Rectal smooth muscle tissue (tissue), 1 donor: ENCODE measurements around the gene ANTXRL.
"Not testable (repeated sequence)": the region's sequence is repeated elsewhere in the genome, so short reads cannot be mapped to it uniquely, and the experiment has no call there.

Source experiments
- H3K27ac ChIP-seq: one replicate; pipeline ENCODE4 v1.7.0; 2013; ENCODE audit warnings: low read depth, low read length, inconsistent platforms
- H3K27me3 ChIP-seq: one replicate; pipeline ENCODE4 v1.7.0; 2013; ENCODE audit warnings: low read length; ENCODE audit not compliant: control insufficient read depth, insufficient read depth
- H3K36me3 ChIP-seq: one replicate; pipeline ENCODE4 v1.7.0; 2013; ENCODE audit warnings: low read length; ENCODE audit not compliant: control insufficient read depth, insufficient read depth
- H3K4me1 ChIP-seq: one replicate; pipeline ENCODE4 v1.7.0; 2013; ENCODE audit warnings: low read length; ENCODE audit not compliant: control insufficient read depth, insufficient read depth
- H3K4me3 ChIP-seq: one replicate; pipeline ENCODE4 v1.7.0; 2013; ENCODE audit warnings: low read length
- H3K9ac ChIP-seq: one replicate; pipeline ENCODE4 v1.7.0; 2013; ENCODE audit warnings: low read length

The ANTXRL gene

DNA sequence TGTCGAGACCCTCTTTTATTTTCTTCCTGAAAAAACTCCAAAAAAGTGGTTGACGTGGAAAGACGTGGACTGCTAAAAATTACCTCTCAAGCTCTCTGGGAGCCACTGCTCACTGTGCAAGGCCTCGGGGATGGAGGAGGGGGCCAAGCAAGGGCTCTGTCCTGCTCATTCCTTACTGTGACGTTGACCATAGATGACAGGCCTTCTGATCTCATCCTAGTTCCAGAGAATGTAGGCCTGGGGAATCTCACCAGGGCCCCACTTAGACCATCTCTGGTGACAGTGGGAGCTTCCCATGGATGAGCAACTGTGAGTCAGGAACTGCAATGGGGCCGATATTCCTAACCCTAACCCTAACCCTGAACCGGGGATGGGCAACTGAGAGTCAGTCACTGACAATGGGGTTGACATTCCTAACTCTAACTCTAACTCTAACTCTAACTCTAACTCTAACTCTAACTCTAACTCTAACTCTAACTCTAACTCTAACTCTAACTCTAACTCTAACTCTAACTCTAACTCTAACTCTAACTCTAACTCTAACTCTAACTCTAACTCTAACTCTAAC, 15.8 kb upstream of the ANTXRL start:
- not testable (repeated sequence) for H3K4me3 ChIP-seq, H3K4me1 ChIP-seq, H3K36me3 ChIP-seq, H3K27ac ChIP-seq, H3K9ac ChIP-seq, H3K27me3 ChIP-seq

DNA sequence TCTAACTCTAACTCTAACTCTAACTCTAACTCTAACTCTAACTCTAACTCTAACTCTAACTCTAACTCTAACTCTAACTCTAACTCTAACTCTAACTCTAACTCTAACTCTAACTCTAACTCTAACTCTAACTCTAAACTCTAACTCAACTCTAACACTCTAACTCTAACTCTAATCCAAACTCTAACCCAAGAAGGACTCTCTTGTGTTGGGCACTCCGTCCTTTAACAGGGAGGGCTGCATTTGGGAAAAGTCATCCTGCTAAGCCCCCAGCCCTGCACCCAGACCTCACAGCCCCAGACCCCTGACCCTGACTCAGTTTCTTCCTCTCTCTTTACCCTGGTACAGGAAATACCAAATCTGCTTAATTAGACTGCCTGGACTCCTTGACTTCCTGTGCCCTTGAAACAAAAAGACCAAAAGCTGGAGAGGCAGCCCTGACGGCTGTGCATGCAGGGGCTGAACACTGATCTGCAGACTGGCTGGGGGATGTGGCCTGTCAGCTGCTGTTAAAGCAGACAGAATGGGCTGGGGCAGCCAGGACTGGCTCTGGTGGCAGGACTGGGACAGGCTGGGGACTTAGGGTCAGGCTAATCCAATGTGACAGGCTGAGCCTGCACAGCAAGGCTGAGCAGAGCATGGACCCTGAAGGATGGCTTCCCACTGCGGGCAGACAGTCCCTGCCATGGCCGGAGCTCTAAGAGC, 14.8 kb upstream of the ANTXRL start:
- not testable (repeated sequence) for H3K27ac ChIP-seq, H3K27me3 ChIP-seq

DNA sequence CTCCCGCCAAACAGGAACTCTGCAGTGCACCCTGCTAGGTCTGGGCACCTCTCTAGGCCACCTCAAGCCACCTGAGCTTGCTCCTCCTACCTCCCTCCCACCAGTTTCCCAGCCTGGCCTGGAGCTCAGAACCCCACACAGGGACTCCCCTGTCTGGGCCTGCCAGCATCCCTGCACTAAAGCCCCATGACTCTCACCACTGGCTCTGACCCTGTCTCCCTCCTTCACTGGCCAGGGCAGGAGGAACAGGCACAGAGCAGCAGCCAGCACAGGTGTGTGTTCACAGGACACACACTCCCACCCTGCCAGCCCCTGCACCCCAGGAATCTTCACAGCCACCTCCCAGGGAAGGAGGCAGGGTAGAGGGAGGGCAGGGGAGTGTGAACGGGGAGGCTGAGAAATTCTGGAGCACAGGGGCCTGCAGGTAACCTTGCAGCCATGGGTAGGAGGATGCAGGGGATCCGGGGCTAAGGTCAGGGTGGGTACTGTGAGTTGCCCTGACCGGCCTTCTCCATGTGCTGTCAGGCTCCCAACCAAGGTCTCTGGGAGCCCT, 13.9 kb upstream of the ANTXRL start:
- Histone ChIP-seq H3K4me3 (no peak overlapping the region), H3K27ac (no peak overlapping the region), H3K36me3 (no peaks in the 10 kb centered on the region), H3K9ac (no peak overlapping the region), H3K27me3 (no peaks in the 10 kb centered on the region), H3K4me1 (no peaks in the 10 kb centered on the region)

More for the DNA sequence above, 14.8 kb upstream of the ANTXRL start:
- H3K4me1 ChIP-seq, H3K4me3 ChIP-seq, H3K36me3 ChIP-seq, H3K9ac ChIP-seq: not testable (repeated sequence)

DNA sequence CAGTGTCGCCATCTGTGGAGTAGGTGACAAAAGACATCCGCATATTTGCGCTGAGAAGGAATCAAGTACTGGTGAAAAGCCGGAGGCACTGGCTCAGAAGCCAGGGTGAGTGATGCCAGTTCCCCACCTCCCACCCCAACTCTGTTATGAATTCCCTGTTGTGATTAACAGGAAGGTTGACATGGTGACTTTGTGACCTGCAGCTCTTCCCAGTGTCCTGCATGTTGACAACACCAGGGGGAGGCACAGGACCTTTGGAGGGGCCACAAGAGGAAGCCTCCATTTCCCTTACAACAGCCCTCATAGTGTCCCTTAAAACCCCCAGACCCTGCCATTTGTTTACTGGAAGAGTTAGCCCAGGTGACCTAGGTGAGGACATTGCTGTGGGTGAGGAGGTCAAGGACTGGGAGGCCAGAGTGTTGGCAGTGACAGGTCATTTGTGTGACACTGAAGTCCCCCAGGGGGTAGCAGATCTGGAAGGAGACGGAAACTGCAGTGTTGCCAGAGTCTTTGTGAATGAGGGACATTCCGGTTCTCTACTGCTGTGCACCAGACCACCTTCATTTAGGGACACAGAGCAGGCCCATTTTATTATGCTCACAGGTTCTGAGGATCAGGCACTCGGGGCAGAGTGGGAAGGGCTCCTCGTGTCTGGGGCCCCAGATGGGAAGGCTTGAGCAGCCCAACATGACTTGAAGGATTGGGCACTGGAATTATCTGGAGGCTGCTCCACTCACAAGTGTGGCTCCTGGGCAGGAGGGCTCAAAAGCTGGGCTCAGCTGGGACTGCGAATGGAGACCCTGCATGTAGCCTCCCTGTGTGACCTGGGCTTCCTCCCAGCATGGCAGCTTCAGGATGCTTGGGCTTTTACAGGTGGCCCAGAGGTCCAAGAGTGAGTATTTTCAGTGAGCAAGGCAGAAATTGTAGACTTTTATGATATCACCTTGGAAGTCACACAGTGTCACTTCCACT, 13.0 kb upstream of the ANTXRL start:
- no peak overlapping the region for H3K27ac ChIP-seq
- H3K4me3 ChIP-seq, result no peak overlapping the region
- no peaks in the 10 kb centered on the region for H3K27me3 ChIP-seq

DNA sequence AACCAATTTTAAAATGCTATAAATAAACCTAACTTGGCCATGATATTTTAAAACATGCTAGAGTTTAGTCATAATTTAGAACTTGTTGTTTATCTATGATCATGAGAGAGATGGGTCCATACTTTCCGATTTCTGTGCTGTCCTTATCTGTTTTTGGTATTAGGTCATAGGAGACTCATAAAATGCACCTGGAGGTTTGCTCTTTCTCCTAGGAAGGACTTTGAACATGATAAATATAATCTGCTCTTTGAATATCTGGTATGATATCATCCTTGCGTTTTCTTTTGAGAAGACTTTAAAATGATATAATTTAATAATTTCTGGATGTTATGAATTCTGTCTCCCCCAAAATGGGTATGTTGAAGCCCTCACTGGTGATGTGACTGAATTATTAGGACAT, 9.0 kb upstream of the ANTXRL start:
- no peak overlapping the region for H3K9ac ChIP-seq
- H3K4me1 ChIP-seq, result no peaks in the 10 kb centered on the region
- no peak overlapping the region for H3K4me3 ChIP-seq
- H3K27me3 ChIP-seq, result no peaks in the 10 kb centered on the region
- H3K36me3 ChIP-seq, result no peaks in the 10 kb centered on the region
- H3K27ac ChIP-seq, result no peak overlapping the region

More for the DNA sequence above, 13.0 kb upstream of the ANTXRL start:
- Histone ChIP-seq H3K9ac (no peak overlapping the region), H3K36me3 (no peaks in the 10 kb centered on the region), H3K4me1 (no peaks in the 10 kb centered on the region)

DNA sequence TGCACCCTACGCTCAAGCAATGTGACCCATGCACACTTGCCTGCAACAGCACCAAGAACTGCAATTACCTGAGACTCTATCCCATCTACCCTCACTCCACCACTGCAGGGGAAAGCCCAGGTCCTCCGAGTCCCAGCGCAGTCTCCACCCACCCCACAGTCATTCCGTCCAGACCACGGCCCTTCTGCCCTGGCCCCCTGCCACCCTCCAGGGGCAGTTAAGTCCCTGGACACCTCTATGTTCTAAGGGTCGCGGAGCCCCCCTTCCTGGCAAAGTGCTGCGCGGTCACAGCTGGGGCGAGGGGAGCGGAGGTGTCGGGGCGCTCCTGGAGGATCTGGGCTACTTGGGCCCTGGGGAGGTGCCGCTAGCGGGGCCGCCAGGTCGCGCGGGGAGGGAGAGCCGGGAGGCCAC, 4.4 kb upstream of the ANTXRL start:
- not testable (repeated sequence) for H3K9ac ChIP-seq, H3K27ac ChIP-seq

DNA sequence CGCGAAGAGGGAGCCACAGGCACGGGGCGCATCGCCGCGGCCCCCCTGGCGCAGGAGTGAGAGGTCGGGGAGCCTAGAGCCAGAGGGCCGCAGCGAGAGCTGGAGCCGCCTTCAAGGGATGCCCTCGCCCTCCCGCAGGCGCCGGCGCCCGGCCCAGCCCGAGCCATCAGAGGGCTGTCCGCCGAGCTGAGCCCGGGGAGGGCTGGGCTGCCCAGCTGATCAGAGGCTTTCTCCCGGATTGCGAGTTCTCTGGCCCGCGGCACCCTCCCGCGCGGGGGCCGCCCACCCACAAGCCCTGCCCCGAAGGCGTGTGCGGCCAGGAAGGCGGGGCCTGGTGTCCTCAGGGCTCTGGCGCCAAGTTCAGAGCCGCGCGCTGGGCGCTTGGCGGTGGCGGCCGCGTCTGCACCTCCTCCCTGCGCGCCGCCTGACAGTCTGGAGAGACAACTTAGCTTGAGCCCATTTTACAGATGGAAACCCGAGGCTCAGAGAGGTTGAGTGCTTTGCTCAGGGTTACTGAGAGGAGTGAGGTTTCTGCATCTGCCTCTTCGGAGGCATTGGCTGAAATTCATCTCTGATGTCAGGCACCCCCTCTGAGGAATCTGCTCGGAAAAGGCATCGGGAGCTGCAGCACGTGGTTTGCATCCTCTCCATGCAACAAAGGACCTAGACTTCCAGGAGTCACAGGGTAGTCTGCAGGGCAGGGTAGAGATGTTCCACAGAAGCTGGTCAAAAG, 3.8 kb upstream of the ANTXRL start:
- H3K27me3 ChIP-seq, result no peaks in the 10 kb centered on the region
- H3K36me3 ChIP-seq, result no peaks in the 10 kb centered on the region
- no peaks in the 10 kb centered on the region for H3K4me1 ChIP-seq
- H3K9ac ChIP-seq, result no peak overlapping the region
- peak overlapping the region; percentile 71 for H3K4me3 ChIP-seq
- no peak overlapping the region for H3K27ac ChIP-seq

More for the DNA sequence above, 4.4 kb upstream of the ANTXRL start:
- H3K4me1 ChIP-seq, H3K36me3 ChIP-seq, H3K27me3 ChIP-seq: not testable (repeated sequence)
- peak overlapping the region; percentile 71 for H3K4me3 ChIP-seq

DNA sequence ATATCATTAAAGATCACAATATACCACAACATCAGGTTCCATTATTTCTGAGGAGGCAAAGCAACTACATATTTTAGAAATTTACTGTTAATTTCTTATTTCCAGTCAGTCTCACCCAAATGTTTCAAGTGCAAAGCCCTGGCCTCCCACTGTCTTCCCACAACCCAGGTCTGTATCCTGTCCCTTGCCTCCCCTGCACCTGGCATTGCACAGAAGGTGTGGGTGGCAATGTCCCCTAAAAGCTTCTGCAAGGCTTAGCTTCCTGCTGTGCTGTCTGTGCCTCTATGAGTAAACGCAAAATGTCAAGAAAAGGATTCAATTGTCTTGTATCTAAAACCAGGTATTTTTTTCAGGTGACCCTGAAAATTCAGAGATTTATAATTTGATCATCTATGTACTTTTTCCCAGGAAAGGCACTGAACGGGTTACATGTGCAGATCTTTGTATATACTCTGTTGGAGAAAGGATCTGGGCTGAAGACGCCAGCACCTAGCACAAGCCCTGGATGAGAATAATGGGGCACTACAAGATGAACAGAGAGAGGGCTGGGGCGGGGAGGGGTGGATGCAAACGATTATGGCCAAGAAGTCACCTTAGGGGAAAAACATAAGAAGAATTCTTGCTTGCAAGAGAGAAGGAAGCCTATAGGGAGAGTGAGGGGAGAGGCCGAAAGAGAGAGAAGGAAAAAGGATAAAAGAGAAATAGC, 3.1 kb upstream of the ANTXRL start:
- Histone ChIP-seq H3K36me3 (no peaks in the 10 kb centered on the region), H3K27me3 (no peaks in the 10 kb centered on the region), H3K4me3 (peak overlapping the region; percentile 73), H3K9ac (peak overlapping the region; percentile 62), H3K4me1 (no peaks in the 10 kb centered on the region), H3K27ac (peak overlapping the region; percentile 66)

DNA sequence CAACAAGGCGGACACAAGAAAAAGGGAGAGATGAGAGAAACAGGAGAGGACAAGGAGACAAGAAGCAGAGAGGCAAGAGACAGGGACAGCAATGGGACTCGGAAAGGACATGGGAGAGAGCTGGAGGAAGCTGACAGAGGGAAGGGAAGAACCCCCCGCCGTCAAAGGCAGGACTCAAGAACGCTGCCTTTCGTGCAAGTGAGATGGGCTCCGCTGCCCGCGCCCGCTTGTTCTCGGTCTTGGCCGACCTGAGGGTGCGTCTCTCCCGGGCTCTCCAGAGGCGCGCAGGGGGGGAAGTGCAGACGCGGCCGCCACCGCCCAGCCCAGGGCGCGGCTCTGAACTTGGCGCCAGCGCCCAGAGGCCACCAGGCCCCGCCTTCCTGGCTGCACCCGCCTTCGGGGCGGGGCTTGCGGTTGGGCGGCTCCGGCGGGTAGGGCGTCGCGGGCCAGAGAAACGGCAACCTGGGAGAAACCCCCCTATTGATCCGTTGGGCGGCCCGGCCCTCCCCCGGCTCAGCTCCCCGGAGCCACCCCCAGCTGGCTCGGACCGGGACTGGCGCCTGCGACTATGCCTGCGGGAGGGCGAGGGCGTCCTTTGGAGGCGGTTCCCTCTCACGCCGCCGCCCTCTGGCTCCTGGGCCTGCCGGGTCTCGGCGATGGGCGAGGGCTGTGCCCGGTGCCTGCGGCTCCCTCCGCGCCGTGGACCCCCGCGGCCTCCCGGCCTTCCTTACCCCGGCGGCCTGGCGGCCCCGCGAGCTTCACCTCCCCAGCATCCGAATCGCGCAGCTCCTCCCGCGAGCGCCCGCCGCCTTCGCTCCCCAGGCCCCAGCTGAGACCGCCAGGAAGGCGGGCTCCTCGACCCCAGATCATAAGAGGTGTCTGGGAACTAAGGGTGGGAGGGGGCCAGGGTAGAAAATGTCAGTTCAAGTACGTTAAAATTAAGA, 2.2 kb upstream of the ANTXRL start:
- Histone ChIP-seq H3K27ac (peak overlapping the region; percentile 66), H3K27me3 (no peaks in the 10 kb centered on the region), H3K4me3 (peak overlapping the region; percentile 73), H3K4me1 (no peaks in the 10 kb centered on the region), H3K36me3 (no peaks in the 10 kb centered on the region), H3K9ac (peak overlapping the region; percentile 62)

DNA sequence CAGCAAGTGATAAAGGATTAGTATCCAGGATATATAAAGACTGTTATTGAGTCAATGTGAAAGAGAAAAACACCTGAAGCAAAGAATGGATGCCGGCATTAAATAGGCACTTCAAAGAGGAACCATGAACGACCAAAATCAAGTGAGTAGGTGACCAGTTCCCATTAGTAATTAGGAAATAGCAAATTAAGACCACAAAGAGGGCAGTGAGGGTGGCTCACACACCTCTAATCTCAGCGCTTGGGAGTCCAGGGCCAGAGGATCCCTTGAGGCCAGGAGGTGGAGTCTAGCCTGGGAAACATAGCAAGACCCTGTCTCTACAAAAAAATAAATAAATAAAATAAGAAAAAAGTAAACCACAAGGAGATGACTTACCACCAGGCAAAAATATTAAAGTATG, 1.5 kb upstream of the ANTXRL start:
- no peaks in the 10 kb centered on the region for H3K36me3 ChIP-seq
- no peaks in the 10 kb centered on the region for H3K4me1 ChIP-seq
- peak overlapping the region; percentile 73 for H3K4me3 ChIP-seq
- H3K27ac ChIP-seq, result no peak overlapping the region
- H3K27me3 ChIP-seq, result no peaks in the 10 kb centered on the region
- no peak overlapping the region for H3K9ac ChIP-seq
